SU-DHL-6 (cell line): ENCODE measurements around the gene LSP1.

Experiments used
- H2AFZ ChIP-seq: fragments of 200-600 bp; sonication (generic); 2 replicates; pipeline ENCODE4 v1.6.1; 2014; ENCODE audit warnings: low read depth, mild to moderate bottlenecking, moderate library complexity, mixed read lengths, antibody characterized with exemption, low read length; ENCODE audit not compliant: severe bottlenecking
- H3F3A ChIP-seq: fragments of 200-600 bp; shearing (Covaris generic); 2 replicates; pipeline ENCODE4 v1.6.0; 2016; ENCODE audit warnings: antibody characterized with exemption, mild to moderate bottlenecking; ENCODE audit not compliant: insufficient read depth
- H3K27ac ChIP-seq: fragments of 200-600 bp; sonication (generic); 2 replicates; pipeline ENCODE4 v1.5.1; 2016; ENCODE audit warnings: low read depth, mild to moderate bottlenecking, low read length, moderate library complexity, mixed read lengths
- H3K27me3 ChIP-seq: fragments of 200-600 bp; sonication (generic), shearing (Covaris generic); 2 replicates; pipeline ENCODE4 v1.6.0; 2014; ENCODE audit warnings: mild to moderate bottlenecking, low read length
- H3K36me3 ChIP-seq: fragments of 200-600 bp; sonication (generic); 2 replicates; pipeline ENCODE4 v1.6.1; 2014; ENCODE audit warnings: mild to moderate bottlenecking, low read length, mixed read lengths
- H3K4me2 ChIP-seq: fragments of 300-600, 200-600 bp; shearing (Covaris generic), sonication (generic); 2 replicates; pipeline ENCODE4 v1.6.0; 2014; ENCODE audit warnings: low read length, low read depth, mild to moderate bottlenecking; ENCODE audit not compliant: poor library complexity, severe bottlenecking
- H3K4me3 ChIP-seq: fragments of 200-600 bp; sonication (generic); 2 replicates; pipeline ENCODE4 v1.5.1; 2014; ENCODE audit warnings: antibody characterized with exemption, low read length, mild to moderate bottlenecking, mixed read lengths; ENCODE audit not compliant: insufficient read depth, poor library complexity, severe bottlenecking
- H3K79me2 ChIP-seq: fragments of 200-600 bp; sonication (generic); 2 replicates; pipeline ENCODE4 v1.6.1; 2014; ENCODE audit warnings: mild to moderate bottlenecking, low read length, moderate library complexity; ENCODE audit not compliant: insufficient read depth
- H3K9ac ChIP-seq: fragments of 200-600 bp; sonication (generic); 2 replicates; pipeline ENCODE4 v1.7.0; 2014; ENCODE audit warnings: mild to moderate bottlenecking, low read length
- H3K9me2 ChIP-seq: fragments of 200-600 bp; sonication (generic); replicated peaks from 2 replicates; pipeline ENCODE4 v1.6.1; 2014; ENCODE audit warnings: low read length; ENCODE audit not compliant: insufficient read depth
- H3K9me3 ChIP-seq: fragments of 200-600 bp; sonication (generic); 2 replicates; pipeline ENCODE4 v1.6.1; 2014; ENCODE audit warnings: low read length, mixed read lengths; ENCODE audit not compliant: insufficient read depth
- H4K20me1 ChIP-seq: fragments of 200-600 bp; sonication (generic); 2 replicates; pipeline ENCODE4 v1.6.1; 2014; ENCODE audit warnings: low read depth, mild to moderate bottlenecking, antibody characterized with exemption, low read length, moderate library complexity, mixed read lengths
- EZH2phosphoT487 ChIP-seq: fragments of 200-600 bp; sonication (generic), shearing (Covaris generic); conservative IDR thresholded peaks from 2 replicates; pipeline ENCODE4 v1.6.1; 2018; ENCODE audit warnings: mild to moderate bottlenecking, antibody characterized with exemption, low read length, moderate library complexity, mixed read lengths
- TF ChIP-seq, protein P1 (sequence below): fragments of 200-600 bp; sonication (generic); IDR thresholded peaks from one replicate; pipeline ENCODE4 v1.5.1; 2017; ENCODE audit warnings: antibody characterized with exemption, mild to moderate bottlenecking, low read length, moderate library complexity; ENCODE audit not compliant: insufficient read depth, poor library complexity, severe bottlenecking

Gene LSP1

DNA sequence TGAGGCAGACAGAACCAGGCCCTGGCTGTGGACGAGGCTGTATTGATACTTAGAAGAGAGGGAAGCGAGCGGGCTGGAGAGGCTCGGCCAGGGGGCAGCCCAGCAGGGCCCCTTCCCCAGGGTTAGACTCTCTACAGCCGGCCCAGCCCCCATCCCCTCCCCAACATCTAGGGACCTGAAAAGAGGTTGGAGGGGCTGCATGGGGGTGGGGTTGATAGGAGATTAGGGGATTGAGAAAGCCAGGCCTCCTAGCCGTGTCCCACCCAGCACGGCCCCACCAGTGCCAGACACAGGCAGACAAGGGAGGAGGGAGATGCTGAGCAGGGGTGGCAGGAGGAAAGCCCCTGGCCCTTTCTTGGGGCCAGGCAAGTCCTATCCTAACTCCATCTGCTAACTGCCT lies 5.7 kb downstream of the LSP1 start:
- no peak for TF ChIP-seq EZH2phosphoT487
- TF ChIP-seq, protein P1, sequence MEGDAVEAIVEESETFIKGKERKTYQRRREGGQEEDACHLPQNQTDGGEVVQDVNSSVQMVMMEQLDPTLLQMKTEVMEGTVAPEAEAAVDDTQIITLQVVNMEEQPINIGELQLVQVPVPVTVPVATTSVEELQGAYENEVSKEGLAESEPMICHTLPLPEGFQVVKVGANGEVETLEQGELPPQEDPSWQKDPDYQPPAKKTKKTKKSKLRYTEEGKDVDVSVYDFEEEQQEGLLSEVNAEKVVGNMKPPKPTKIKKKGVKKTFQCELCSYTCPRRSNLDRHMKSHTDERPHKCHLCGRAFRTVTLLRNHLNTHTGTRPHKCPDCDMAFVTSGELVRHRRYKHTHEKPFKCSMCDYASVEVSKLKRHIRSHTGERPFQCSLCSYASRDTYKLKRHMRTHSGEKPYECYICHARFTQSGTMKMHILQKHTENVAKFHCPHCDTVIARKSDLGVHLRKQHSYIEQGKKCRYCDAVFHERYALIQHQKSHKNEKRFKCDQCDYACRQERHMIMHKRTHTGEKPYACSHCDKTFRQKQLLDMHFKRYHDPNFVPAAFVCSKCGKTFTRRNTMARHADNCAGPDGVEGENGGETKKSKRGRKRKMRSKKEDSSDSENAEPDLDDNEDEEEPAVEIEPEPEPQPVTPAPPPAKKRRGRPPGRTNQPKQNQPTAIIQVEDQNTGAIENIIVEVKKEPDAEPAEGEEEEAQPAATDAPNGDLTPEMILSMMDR = no peak
- no peak overlapping the region for H3K4me3 ChIP-seq
- no peaks in the 10 kb centered on the region for H3F3A ChIP-seq
- H3K36me3 ChIP-seq = no peaks in the 10 kb centered on the region
- peaks cover 22% of the 10 kb centered on the region; the same call in 1 of the 2 replicates for H4K20me1 ChIP-seq
- no peak overlapping the region for H2AFZ ChIP-seq
- no peaks in the 10 kb centered on the region for H3K9me3 ChIP-seq
- no peak overlapping the region for H3K4me2 ChIP-seq
- no peak overlapping the region for H3K27ac ChIP-seq
- no peak overlapping the region for H3K9ac ChIP-seq
- no peaks in the 10 kb centered on the region for H3K9me2 ChIP-seq
- H3K27me3 ChIP-seq = no peaks in the 10 kb centered on the region
- H3K79me2 ChIP-seq = peaks cover 30% of the 10 kb centered on the region

DNA sequence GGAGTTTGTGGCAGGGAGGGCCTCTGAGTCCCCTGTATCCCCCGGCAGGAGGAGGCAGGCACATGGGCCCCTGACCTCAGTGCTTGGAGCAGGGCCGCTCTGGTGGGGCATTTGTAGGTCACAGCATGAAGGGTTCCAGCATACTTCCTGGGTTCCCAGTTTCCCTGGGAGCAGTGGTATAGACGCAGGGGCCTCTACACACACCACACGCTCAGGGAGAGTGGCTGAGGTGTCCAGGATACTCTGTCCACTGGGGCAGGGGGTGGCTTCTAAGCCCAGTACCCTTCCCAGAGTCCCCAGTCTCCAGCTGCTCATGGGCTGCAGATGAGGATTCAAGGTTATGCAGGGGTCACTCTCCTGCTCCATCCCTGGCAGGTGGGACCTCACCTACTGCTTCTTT lies 6.1 kb downstream of the LSP1 start:
- Histone ChIP-seq H3K9me3 (no peaks in the 10 kb centered on the region), H3K4me3 (no peak overlapping the region), H3K36me3 (no peaks in the 10 kb centered on the region), H3K27me3 (no peaks in the 10 kb centered on the region), H3K79me2 (peaks cover 26% of the 10 kb centered on the region; the same call in 1 of the 2 replicates), H3K9me2 (no peaks in the 10 kb centered on the region), H2AFZ (no peak overlapping the region), H3F3A (no peaks in the 10 kb centered on the region), H3K27ac (no peak overlapping the region), H3K4me2 (no peak overlapping the region), H3K9ac (no peak overlapping the region), H4K20me1 (peaks cover 22% of the 10 kb centered on the region; the same call in 1 of the 2 replicates)
- TF ChIP-seq, protein P1 = no peak
- no peak for TF ChIP-seq EZH2phosphoT487

DNA sequence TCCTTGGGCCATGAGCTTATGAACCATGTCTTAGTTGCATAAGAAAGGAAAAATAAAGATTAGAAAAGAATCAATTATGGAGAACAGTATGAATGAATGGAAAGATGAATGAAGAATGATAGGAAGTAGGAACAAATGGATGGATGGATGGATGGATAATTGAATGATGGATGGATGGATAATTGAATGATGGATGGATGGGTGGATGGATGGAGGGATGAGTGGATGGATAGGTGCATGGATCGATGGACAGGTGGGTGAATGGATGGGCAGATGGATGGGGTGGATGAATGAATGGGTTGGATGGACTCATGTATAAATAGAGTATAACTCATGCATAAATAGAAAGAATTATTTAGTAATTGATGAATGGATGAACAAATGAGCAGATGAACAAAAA lies 7.2 kb downstream of the LSP1 start:
- Histone ChIP-seq H3K79me2 (peaks cover 15% of the 10 kb centered on the region; the same call in 1 of the 2 replicates), H3K36me3 (no peaks in the 10 kb centered on the region), H3K9ac (no peak overlapping the region), H4K20me1 (peaks cover 17% of the 10 kb centered on the region; the same call in 1 of the 2 replicates), H3K9me2 (no peaks in the 10 kb centered on the region), H3K27me3 (no peaks in the 10 kb centered on the region), H3K27ac (no peak overlapping the region), H3K9me3 (no peaks in the 10 kb centered on the region), H2AFZ (no peak overlapping the region), H3K4me3 (no peak overlapping the region), H3F3A (no peaks in the 10 kb centered on the region), H3K4me2 (no peak overlapping the region)
- TF ChIP-seq, protein P1 = no peak
- TF ChIP-seq EZH2phosphoT487 = no peak
